Left lobe of liver (tissue), 2 donors: ENCODE data around the gene CTIF. TPM values are rescaled to one million over a fixed set of nuclear protein-coding genes. Genes with fewer than 3 reads are reported as not detected.
A peak's percentile ranks its signal among the peaks of the same experiment; 100 is the strongest.

Experiments used
- ATAC-seq: fragments of 200-7000 bp; cut with Tn5 transposase; one replicate; pipeline ENCODE4 v1.9.1; 2020; ENCODE audit warnings: mild to moderate bottlenecking, moderate library complexity
- DNase-seq: peaks from one replicate; pipeline ENCODE4 v3.0.0-alpha.2; 2020; ENCODE audit warnings: low spot score
- total RNA-seq: library from RNA; stranded (reverse); gene quantifications from one replicate; pipeline ENCODE4 v1.2.1, GENCODE V29; 2021
- donor health status: DM: no; HTN: no; CAD: no; lungs with moderate emphysema.
- donor health status: DM: no; HTN: yes; CAD: no.

Gene CTIF
- total RNA-seq, 1 donor from 2014 or later = 74.4 TPM

GRCh38 chr18:48720655-48721025 is 181.8 kb downstream of the CTIF start:
- ATAC-seq (no peak), DNase-seq (no peak)

GRCh38 chr18:48721312-48721711 is 182.5 kb downstream of the CTIF start:
- no peak for DNase-seq

GRCh38 chr18:48723016-48723415 is 184.2 kb downstream of the CTIF start:
- DNase-seq (no peak), ATAC-seq (no peak)

More at GRCh38 chr18:48721312-48721711, 182.5 kb downstream of the CTIF start:
- ATAC-seq = peak; percentile 8

GRCh38 chr18:48723837-48724236 is 185.0 kb downstream of the CTIF start:
- no peak for DNase-seq
- ATAC-seq = no peak

GRCh38 chr18:48724442-48724841 is 185.6 kb downstream of the CTIF start:
- no peak for ATAC-seq
- DNase-seq = no peak

- DNase-seq = no peak
- ATAC-seq = no peak
Observed at GRCh38 chr18:48724939-48725338, 186.1 kb downstream of the CTIF start.

GRCh38 chr18:48725562-48725961 is 186.7 kb downstream of the CTIF start:
- DNase-seq (no peak), ATAC-seq (no peak)

GRCh38 chr18:48727681-48728080 is 188.8 kb downstream of the CTIF start:
- ATAC-seq = no peak

GRCh38 chr18:48728204-48728833 is 189.5 kb downstream of the CTIF start:
- ATAC-seq (no peak), DNase-seq (no peak)

More at GRCh38 chr18:48727681-48728080, 188.8 kb downstream of the CTIF start:
- DNase-seq = no peak

- ATAC-seq (no peak), DNase-seq (no peak)
Observed at GRCh38 chr18:48729404-48729803, 190.6 kb downstream of the CTIF start.

GRCh38 chr18:48730010-48730409 is 191.2 kb downstream of the CTIF start:
- DNase-seq (no peak), ATAC-seq (peak; percentile 19)

- no peak for DNase-seq
- ATAC-seq = no peak
Observed at GRCh38 chr18:48732767-48733424, 194.1 kb downstream of the CTIF start.

GRCh38 chr18:48733643-48734253 is 194.9 kb downstream of the CTIF start:
- ATAC-seq (peak; percentile 40), DNase-seq (no peak)

- DNase-seq = no peak
- ATAC-seq = no peak
Observed at GRCh38 chr18:48734460-48734859, 195.6 kb downstream of the CTIF start.

- DNase-seq = no peak
Observed at GRCh38 chr18:48735080-48735676, 196.3 kb downstream of the CTIF start.

GRCh38 chr18:48735681-48736255 is 196.9 kb downstream of the CTIF start:
- no peak for DNase-seq

More at GRCh38 chr18:48735080-48735676, 196.3 kb downstream of the CTIF start:
- ATAC-seq = no peak

GRCh38 chr18:48736321-48737260 is 197.8 kb downstream of the CTIF start:
- DNase-seq (no peak), ATAC-seq (no peak)

More at GRCh38 chr18:48735681-48736255, 196.9 kb downstream of the CTIF start:
- no peak for ATAC-seq

GRCh38 chr18:48739266-48740067 is 200.6 kb downstream of the CTIF start:
- ATAC-seq = no peak
- DNase-seq = no peak

GRCh38 chr18:48740068-48740440 is 201.2 kb downstream of the CTIF start:
- DNase-seq (no peak), ATAC-seq (no peak)
